H1 (cell line): ENCODE data around the gene RANBP17. TPM values are rescaled to one million over a fixed set of nuclear protein-coding genes. Genes with fewer than 3 reads are reported as not detected.

Source experiments
- CHD1 ChIP-seq: IDR thresholded peaks from 2 replicates; pipeline ENCODE4 v1.6.1; 2012; ENCODE audit warnings: low read depth, low read length, improper control_type of control experiment
- EP300 ChIP-seq, 2 experiments: IDR thresholded peaks; 1 replicate in 1 of 2; 2 replicates in 1 of 2; pipeline ENCODE4 v1.6.1; 2011 to 2012; ENCODE audit warnings: low read depth in 2 of 2, low read length in 2 of 2, mild to moderate bottlenecking in 2 of 2, borderline replicate concordance in 1 of 2, inconsistent platforms in 1 of 2, moderate library complexity in 1 of 2
- NRF1 ChIP-seq: IDR thresholded peaks from 2 replicates; pipeline ENCODE4 v1.6.1; 2011; ENCODE audit warnings: mild to moderate bottlenecking, low read depth, low read length, improper control_type of control experiment
- POLR2AphosphoS5 ChIP-seq: IDR thresholded peaks from 2 replicates; pipeline ENCODE4 v1.6.1; 2011; ENCODE audit warnings: low read depth, low read length
- RFX5 ChIP-seq: IDR thresholded peaks from 2 replicates; pipeline ENCODE4 v1.6.1; 2011; ENCODE audit warnings: low read depth, low read length, improper control_type of control experiment, borderline replicate concordance
- RNF2 ChIP-seq: fragments of 200-900, 300-1000 bp; sonication (generic); IDR thresholded peaks from 2 replicates; pipeline ENCODE4 v1.7.1; 2016; ENCODE audit warnings: borderline replicate concordance, low read depth, mild to moderate bottlenecking, antibody characterized with exemption, low read length; ENCODE audit not compliant: poor library complexity, severe bottlenecking; ENCODE audit errors: missing control alignments
- RXRA ChIP-seq: IDR thresholded peaks from 2 replicates; pipeline ENCODE4 v1.6.1; 2011; ENCODE audit warnings: low read depth, mild to moderate bottlenecking, low read length, moderate library complexity; ENCODE audit not compliant: insufficient read depth
- SIN3A ChIP-seq, 2 experiments: IDR thresholded peaks in 1 of 2; conservative IDR thresholded peaks in 1 of 2; 2 replicates each; pipeline ENCODE4 v1.6.1; 2011 to 2012; ENCODE audit warnings: low read length in 2 of 2, improper control_type of control experiment in 1 of 2, low read depth in 1 of 2, mild to moderate bottlenecking in 1 of 2
- SP2 ChIP-seq: IDR thresholded peaks from 2 replicates; pipeline ENCODE4 v1.6.1; 2012; ENCODE audit warnings: mild to moderate bottlenecking, low read length, inconsistent platforms
- TBP ChIP-seq: IDR thresholded peaks from 2 replicates; pipeline ENCODE4 v1.6.1; 2011; ENCODE audit warnings: low read depth, low read length, improper control_type of control experiment
- TEAD4 ChIP-seq: IDR thresholded peaks from 2 replicates; pipeline ENCODE4 v1.6.1; 2012; ENCODE audit warnings: low read depth, low read length, inconsistent platforms, mixed read lengths
- polyA plus RNA-seq, 7 experiments: library from polyadenylated mRNA; depleted of rRNA in 3 of 7; stranded (reverse) in 5 of 7; unstranded in 2 of 7; fragments of >200 nt in 5 of 7; fragments of 200-250 nt in 2 of 7; gene quantifications; 1 replicate in 5 of 7; 2 replicates in 1 of 7; 4 replicates in 1 of 7; pipeline versions ENCODE4 v1.2.1 to v1.2.3, GENCODE V29; 2011 to 2013; ENCODE audit warnings: missing spikeins in 2 of 7, mixed read lengths in 2 of 7
- total RNA-seq: library from RNA; stranded (reverse); fragmentation: NEBNext Ultra II Directional; extraction: Animal tissue kit (Norgen Biotek cat#: 25700); gene quantifications from 2 replicates; pipeline ENCODE4 v1.2.1, GENCODE V29; 2021
- TF ChIP-seq, protein P1 (sequence below): IDR thresholded peaks from 2 replicates; pipeline ENCODE4 v1.6.1; 2012; ENCODE audit warnings: inconsistent platforms

RANBP17 gene
- total and polyA plus RNA-seq, 2 of the 8 experiments (the other 6 are each of a cell fraction or from before 2014, with no cell fraction given), result 8.6 to 21.3 TPM

DNA sequence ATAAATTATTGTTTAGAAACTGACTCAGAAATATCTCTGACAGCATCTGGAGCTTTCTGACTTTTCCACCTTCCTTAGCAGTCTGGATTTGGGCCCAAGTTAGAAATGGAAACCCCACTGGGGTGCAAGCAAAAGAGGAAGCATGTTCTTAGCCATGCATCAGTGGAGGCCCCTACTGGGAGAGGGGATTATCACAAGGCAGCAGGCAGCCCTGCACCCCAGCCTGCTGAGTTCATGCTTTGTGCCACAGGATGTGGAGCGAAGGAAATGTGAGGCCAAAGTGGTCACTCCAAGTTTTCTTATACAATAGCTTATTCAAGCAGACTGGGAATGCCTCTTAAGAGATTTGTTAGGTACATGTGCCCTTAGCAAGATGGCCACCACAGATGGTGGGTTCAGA, 300.8 kb downstream of the RANBP17 start (continued):
- TF ChIP-seq RFX5, result no peak
- TF ChIP-seq TBP, result no peak
- TF ChIP-seq, protein P1, sequence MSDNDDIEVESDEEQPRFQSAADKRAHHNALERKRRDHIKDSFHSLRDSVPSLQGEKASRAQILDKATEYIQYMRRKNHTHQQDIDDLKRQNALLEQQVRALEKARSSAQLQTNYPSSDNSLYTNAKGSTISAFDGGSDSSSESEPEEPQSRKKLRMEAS, result peak; percentile 58
- no peak for TF ChIP-seq TEAD4
- TF ChIP-seq RNF2, result no peak
- no peak; a peak in 1 of 3 replicates for TF ChIP-seq EP300 (IDR thresholded peaks at IDR 0.05; ENCODE audit: borderline replicate concordance in 1 of 2, low read depth in 2 of 2, low read length in 2 of 2)
- no peak for TF ChIP-seq SIN3A (conservative IDR thresholded peaks at IDR 0.05 in 1 of 2, IDR thresholded peaks at IDR 0.05 in 1 of 2; ENCODE audit: low read depth in 1 of 2, low read length in 2 of 2)
- no peak for TF ChIP-seq POLR2AphosphoS5
- TF ChIP-seq NRF1, result no peak
- no peak for TF ChIP-seq RXRA
- TF ChIP-seq CHD1, result no peak
- no peak for TF ChIP-seq SP2
